ENCODE measurements around the gene TICAM2.

GRCh38 chr5:115594128-115595047 lies 7.9 kb downstream of the TICAM2 start:
- TF ChIP-seq GABPA (tag; conservative IDR thresholded peaks at IDR 0.05; ENCODE audit: low read depth) (no peak), EZH2 (IDR thresholded peaks at IDR 0.05; ENCODE audit: borderline replicate concordance, low read depth, low read length) (no peak)
